Measurements from ENCODE around the gene RHOBTB1.
A peak's percentile ranks its signal among the peaks of the same experiment; 100 is the strongest.

The RHOBTB1 gene

DNA sequence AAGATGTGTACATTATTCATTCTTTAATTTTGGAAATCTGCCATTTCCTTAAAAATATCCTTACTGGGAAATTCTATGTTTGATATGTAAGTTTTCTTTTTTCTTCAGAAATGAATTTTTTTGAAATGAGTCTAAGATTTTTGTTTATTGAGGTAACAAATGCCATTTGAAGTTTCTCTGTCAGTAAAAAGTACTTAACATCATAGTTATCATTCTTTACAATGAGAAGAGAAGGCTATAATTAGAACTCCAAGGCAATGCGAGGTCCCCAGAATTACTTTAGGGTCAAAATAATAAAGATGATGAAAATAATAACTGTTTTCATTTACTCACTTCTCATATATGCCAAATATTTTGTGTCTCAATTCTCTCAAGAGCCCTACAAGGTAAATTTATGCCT, 37.0 kb upstream of the RHOBTB1 start:
- no peak for TF ChIP-seq FOXM1 (IDR thresholded peaks at IDR 0.05; ENCODE audit: borderline replicate concordance)
- no peak for TF ChIP-seq CTBP1 (IDR thresholded peaks at IDR 0.05; ENCODE audit: borderline replicate concordance)
- no peak for TF ChIP-seq FOXA1 (IDR thresholded peaks at IDR 0.05)
- no peak for TF ChIP-seq ARNT (IDR thresholded peaks at IDR 0.05)
- TF ChIP-seq FOXK2 (IDR thresholded peaks at IDR 0.05) = no peak
- no peak for TF ChIP-seq SUZ12 (IDR thresholded peaks at IDR 0.05)
- no peak for DNase-seq (ENCODE audit: extremely low spot score)
- POLR2A ChIA-PET = no interaction called here
- CTCF ChIA-PET = interaction anchor here (0.7 kb wide), 1 partner anchor 1159 kb away, joined by 6 read pairs; no protein-coding TSS in a partner anchor

DNA sequence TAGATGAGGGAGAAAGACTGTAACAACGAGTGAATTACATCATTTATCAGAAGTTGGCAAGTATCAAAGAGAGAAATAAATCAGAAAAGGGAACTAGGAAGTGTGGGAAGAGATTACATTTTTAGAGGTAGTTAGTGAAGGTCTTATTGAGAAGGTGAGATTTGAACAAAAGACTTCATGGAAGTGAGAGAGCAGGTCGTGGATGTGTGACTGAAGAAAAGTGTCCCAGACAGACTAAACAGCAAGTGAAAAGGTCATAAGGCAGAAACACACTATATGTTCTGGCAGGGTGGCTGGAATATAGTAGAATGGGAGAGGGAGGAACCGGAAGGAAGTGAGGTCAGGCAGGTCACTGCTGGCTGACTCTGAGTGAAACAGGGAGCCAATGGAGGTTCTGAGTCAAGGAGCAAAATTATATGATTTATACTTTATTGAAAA, 35.7 kb upstream of the RHOBTB1 start:
- ChIA-PET CTCF (no interaction called here), POLR2A (interaction anchor here (1.0 kb wide), 1 partner anchor 21 kb away, joined by 3 read pairs; no protein-coding TSS in a partner anchor)
- TF ChIP-seq FOXA1 (IDR thresholded peaks at IDR 0.05) (no peak), NFRKB (IDR thresholded peaks at IDR 0.05) (no peak), FOXK2 (IDR thresholded peaks at IDR 0.05) (no peak), ELF4 (IDR thresholded peaks at IDR 0.05) (no peak), ARNT (IDR thresholded peaks at IDR 0.05) (no peak), HDGF (IDR thresholded peaks at IDR 0.05; ENCODE audit: borderline replicate concordance) (no peak), L3MBTL2 (conservative IDR thresholded peaks at IDR 0.05) (no peak), TARDBP (IDR thresholded peaks at IDR 0.05) (no peak), LEF1 (IDR thresholded peaks at IDR 0.05; ENCODE audit: borderline replicate concordance) (no peak), FOXM1 (IDR thresholded peaks at IDR 0.05; ENCODE audit: borderline replicate concordance) (no peak), ZNF384 (IDR thresholded peaks at IDR 0.05) (no peak), SUZ12 (IDR thresholded peaks at IDR 0.05) (no peak), SP1 (IDR thresholded peaks at IDR 0.05) (no peak)
- TF ChIP-seq, protein P1, sequence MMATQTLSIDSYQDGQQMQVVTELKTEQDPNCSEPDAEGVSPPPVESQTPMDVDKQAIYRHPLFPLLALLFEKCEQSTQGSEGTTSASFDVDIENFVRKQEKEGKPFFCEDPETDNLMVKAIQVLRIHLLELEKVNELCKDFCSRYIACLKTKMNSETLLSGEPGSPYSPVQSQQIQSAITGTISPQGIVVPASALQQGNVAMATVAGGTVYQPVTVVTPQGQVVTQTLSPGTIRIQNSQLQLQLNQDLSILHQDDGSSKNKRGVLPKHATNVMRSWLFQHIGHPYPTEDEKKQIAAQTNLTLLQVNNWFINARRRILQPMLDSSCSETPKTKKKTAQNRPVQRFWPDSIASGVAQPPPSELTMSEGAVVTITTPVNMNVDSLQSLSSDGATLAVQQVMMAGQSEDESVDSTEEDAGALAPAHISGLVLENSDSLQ (IDR thresholded peaks at IDR 0.05) = no peak
- no peak for DNase-seq (ENCODE audit: extremely low spot score)

DNA sequence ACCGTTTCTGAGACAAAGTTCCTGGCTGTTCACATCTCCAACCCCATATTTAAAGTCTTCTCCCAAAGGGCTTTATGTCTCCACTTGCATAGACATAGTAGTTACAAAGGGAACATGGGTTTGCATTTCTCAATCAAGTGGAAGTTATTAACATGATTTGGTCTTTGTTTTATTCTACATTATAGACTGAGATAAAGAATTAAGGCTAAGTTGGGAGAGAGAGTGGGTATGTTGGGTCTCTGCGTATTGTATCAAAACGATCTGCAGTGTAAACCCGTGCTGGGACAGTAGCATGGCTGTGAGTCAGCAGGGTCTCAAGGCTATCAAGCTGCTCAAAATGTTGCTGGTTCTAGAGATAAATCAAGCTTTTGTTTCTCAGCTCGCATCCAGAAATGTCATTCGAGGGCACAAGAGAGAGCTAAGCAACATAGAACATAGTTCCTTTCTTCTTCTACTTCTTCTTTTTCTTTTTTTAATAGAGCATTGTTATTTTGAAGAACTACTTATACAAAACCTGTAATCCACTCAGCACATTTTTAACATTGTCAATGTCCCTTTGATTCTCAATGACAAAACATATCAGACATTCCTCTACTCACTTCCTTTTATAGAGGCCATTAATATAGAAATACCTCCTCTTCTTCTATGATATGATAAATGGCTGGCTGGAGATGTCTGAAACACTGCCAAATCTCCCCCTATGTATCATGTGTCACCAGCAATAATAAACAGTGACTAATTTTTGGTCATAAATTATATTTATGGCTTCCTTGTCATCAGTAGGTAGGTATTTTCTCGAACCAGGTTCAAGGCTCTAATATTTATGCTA, 34.5 kb upstream of the RHOBTB1 start:
- DNase-seq (ENCODE audit: extremely low spot score) = peak; percentile 25
- TF ChIP-seq CTBP1 (IDR thresholded peaks at IDR 0.05; ENCODE audit: borderline replicate concordance) (peak; percentile 67; the same call in 1 of the 2 replicates), HDGF (IDR thresholded peaks at IDR 0.05; ENCODE audit: borderline replicate concordance) (no peak)
- TF ChIP-seq, protein P1 (IDR thresholded peaks at IDR 0.05) = peak; percentile 94
- ChIA-PET POLR2A (interaction anchor here (1.5 kb wide), 1 partner anchor 11 kb away, joined by 3 read pairs; no protein-coding TSS in a partner anchor), CTCF (no interaction called here)

DNA sequence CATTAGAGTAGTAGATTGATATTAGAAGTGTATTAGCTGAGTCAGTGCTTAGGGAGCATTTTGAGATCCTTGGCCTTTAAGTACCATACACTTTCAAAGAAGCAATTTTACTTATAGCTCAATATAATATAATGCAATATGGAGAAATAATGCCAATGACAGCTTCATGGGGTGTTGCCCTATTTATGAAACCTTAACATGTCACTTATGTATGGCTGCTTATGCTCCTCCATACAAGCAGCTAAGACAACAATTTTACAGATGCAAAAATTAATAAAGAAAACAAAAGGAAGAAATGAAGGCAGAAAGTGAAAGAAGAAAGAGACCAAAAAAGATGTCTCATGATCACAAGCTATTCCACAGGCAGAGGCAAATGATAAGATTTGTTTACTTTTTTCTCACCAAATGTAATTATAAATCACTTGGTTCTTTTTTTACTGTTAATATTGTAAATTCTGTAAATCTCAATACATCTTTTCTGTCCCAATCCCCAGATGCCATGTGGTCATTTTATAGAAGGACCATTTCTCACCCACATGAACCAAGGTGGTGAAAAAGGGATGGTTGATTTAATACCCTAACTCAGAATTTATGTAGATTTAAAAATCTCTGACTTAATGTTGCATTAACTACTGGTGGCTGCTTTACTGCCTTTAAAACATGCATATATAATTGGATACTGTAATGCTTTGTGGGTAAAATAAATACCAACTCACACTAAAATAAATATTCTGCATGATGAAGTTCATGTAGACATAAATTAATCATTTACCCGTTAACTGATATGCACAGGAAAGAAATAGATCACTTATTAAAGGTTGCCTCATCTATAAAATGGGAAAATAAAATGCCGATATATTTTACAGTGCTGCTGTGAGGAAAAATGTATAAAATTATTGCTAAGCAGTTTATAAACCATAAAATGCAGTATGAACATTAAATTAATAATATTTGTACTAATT, 33.5 kb upstream of the RHOBTB1 start:
- POLR2A ChIA-PET = interaction anchor here (1.5 kb wide), 1 partner anchor 10 kb away, joined by 3 read pairs; no protein-coding TSS in a partner anchor

DNA sequence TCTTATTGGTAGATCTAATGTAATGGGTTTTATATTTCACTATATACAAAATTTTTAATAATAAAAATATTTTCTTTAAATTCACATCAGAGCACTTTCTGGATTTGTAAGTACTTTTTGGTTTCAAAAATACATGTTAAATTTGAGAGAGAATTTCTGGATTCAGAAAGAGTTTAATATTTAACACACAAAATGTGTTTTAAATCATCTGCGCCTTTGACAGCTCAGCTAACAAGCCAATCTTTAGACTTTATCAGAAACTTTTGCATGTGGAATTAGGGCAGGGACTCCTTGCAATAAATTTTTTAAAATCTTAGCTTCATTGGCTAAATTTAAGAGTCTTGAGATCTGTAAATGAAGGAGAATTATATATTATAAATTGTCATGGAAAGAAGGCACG, 32.7 kb upstream of the RHOBTB1 start:
- TF ChIP-seq FOXA1 (IDR thresholded peaks at IDR 0.05) (no peak), ZNF384 (IDR thresholded peaks at IDR 0.05) (no peak), BHLHE40 (IDR thresholded peaks at IDR 0.05; ENCODE audit: borderline replicate concordance) (no peak), TARDBP (IDR thresholded peaks at IDR 0.05) (no peak), HDGF (IDR thresholded peaks at IDR 0.05; ENCODE audit: borderline replicate concordance) (no peak), LEF1 (IDR thresholded peaks at IDR 0.05; ENCODE audit: borderline replicate concordance) (no peak), FOXK2 (IDR thresholded peaks at IDR 0.05) (no peak), ARNT (IDR thresholded peaks at IDR 0.05) (no peak), NFRKB (IDR thresholded peaks at IDR 0.05) (no peak), SUZ12 (IDR thresholded peaks at IDR 0.05) (no peak), ELF4 (IDR thresholded peaks at IDR 0.05) (no peak)
- TF ChIP-seq, protein P1 (IDR thresholded peaks at IDR 0.05) = no peak
- DNase-seq (ENCODE audit: extremely low spot score) = no peak
- CTCF ChIA-PET = interaction anchor here (1.0 kb wide), 1 partner anchor 48 kb away, joined by 3 read pairs; no protein-coding TSS in a partner anchor
- POLR2A ChIA-PET = interaction anchor here (1.5 kb wide), 1 partner anchor 9 kb away, joined by 3 read pairs; no protein-coding TSS in a partner anchor

More for the DNA sequence above, 33.5 kb upstream of the RHOBTB1 start:
- CTCF ChIA-PET = interaction anchor here (1.0 kb wide), 1 partner anchor 47 kb away, joined by 3 read pairs; no protein-coding TSS in a partner anchor
- TF ChIP-seq FOXA1 (IDR thresholded peaks at IDR 0.05) (no peak), NFRKB (IDR thresholded peaks at IDR 0.05) (no peak)
- TF ChIP-seq, protein P1 (IDR thresholded peaks at IDR 0.05) = peak; percentile 32
- DNase-seq (ENCODE audit: extremely low spot score) = no peak
